Cardiac fibroblast (primary cell): Measurements from ENCODE around the gene ATXN7.

Source experiments
- DNase-seq, 2 donors: peaks; one replicate each; pipeline versions ENCODE4 v3.0.0 to v3.0.0-alpha.2; 2010; ENCODE audit warnings: low read depth in 2 of 2
- H3K4me3 ChIP-seq, 2 donors: replicated peaks in 1 of 2; 1 replicate in 1 of 2; 2 replicates in 1 of 2; pipeline ENCODE4 v1.5.1; 2011; ENCODE audit warnings: low read depth in 2 of 2, low read length in 2 of 2, mild to moderate bottlenecking in 2 of 2, moderate library complexity in 1 of 2
- CTCF ChIP-seq: IDR thresholded peaks from one replicate; pipeline ENCODE4 v1.5.1; 2011; ENCODE audit warnings: low read depth, mild to moderate bottlenecking, low read length, inconsistent platforms

The ATXN7 gene

GRCh38 chr3:63886858-63887257 is 23.2 kb downstream of the ATXN7 start:
- TF ChIP-seq CTCF = no peak
- H3K4me3 ChIP-seq = no peak overlapping the region
- peak; percentile 18 for DNase-seq

- no peak for TF ChIP-seq CTCF
- H3K4me3 ChIP-seq = no peak overlapping the region
- DNase-seq = no peak
These were observed 27.9 kb downstream of the ATXN7 start for GRCh38 chr3:63891518-63891917.

- no peak for DNase-seq
- H3K4me3 ChIP-seq = no peak overlapping the region
- no peak for TF ChIP-seq CTCF
These were observed 29.2 kb downstream of the ATXN7 start for GRCh38 chr3:63892773-63893352.

GRCh38 chr3:63895422-63896189 is 31.9 kb downstream of the ATXN7 start:
- no peak for TF ChIP-seq CTCF

GRCh38 chr3:63896332-63897030 is 32.8 kb downstream of the ATXN7 start:
- TF ChIP-seq CTCF = no peak
- DNase-seq = no peak
- no peak overlapping the region for H3K4me3 ChIP-seq

More at GRCh38 chr3:63895422-63896189, 31.9 kb downstream of the ATXN7 start:
- no peak for DNase-seq
- H3K4me3 ChIP-seq = no peak overlapping the region

DNA sequence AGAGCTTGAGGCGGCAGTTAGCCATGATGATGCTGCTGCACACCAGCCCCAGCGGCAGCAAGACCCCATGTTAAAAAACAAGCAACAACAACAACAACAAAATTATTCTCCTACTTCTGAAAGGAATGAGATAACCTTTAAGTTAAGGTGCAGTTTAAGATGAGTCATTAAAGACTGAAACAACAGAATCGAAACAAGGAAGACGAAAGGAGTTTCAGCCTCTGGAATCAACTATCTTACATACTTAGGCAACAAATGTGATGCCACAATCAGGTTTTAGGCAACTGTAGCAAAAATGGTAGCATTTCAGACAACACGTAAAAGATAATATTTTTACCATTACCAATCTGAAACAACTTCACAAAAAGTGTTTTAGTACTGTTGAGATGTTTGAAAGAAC is 36.3 kb downstream of the ATXN7 start:
- no peak for TF ChIP-seq CTCF
- H3K4me3 ChIP-seq = no peak overlapping the region
- DNase-seq = no peak
